C4-2B (cell line): ENCODE results near the gene FOXN3.

Experiments used
- ZFX ChIP-seq: fragments of 450-650 bp; IDR thresholded peaks from 2 replicates; pipeline ENCODE4 v1.6.1; 2017
- TF ChIP-seq, protein P1 (sequence below): fragments of 450-650 bp; conservative IDR thresholded peaks from 2 replicates; pipeline ENCODE4 v1.5.1; 2017; ENCODE audit warnings: mild to moderate bottlenecking

DNA sequence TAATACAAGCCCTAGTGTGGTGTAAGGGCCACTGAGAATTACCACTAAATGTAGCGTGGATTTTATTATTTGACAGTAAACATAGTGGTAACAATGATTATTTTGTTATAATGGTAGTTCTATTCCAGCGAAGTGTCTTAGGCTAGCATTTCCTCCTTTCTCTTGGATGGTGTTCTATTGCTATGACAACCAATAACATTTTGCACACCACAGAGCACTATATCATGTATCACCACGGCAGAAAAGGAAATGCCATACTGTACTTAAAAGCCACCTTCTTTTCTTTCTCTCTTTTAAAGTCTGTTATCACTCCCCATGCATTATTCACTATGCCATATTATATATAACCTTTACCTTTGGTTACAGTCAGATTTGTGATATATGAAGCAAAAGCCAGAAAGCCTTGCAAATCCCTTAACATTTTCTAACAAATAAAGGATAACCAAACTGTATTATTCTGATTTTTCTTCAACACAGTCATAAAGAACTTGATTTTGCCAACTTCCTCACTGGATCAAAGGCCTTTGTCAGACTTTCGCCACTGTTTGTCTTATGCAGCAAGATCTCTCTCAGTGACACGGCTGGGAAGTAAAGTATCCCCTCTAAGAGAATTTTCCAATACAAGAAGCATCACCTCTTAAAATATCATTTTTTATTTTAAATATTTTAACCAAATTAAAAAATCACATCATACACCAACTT lies 195.8 kb downstream of the FOXN3 start:
- TF ChIP-seq, protein P1, sequence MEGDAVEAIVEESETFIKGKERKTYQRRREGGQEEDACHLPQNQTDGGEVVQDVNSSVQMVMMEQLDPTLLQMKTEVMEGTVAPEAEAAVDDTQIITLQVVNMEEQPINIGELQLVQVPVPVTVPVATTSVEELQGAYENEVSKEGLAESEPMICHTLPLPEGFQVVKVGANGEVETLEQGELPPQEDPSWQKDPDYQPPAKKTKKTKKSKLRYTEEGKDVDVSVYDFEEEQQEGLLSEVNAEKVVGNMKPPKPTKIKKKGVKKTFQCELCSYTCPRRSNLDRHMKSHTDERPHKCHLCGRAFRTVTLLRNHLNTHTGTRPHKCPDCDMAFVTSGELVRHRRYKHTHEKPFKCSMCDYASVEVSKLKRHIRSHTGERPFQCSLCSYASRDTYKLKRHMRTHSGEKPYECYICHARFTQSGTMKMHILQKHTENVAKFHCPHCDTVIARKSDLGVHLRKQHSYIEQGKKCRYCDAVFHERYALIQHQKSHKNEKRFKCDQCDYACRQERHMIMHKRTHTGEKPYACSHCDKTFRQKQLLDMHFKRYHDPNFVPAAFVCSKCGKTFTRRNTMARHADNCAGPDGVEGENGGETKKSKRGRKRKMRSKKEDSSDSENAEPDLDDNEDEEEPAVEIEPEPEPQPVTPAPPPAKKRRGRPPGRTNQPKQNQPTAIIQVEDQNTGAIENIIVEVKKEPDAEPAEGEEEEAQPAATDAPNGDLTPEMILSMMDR: no peak
- TF ChIP-seq ZFX: no peak
